H1 (cell line): ENCODE measurements around the gene SEMA3C. TPM values are rescaled to one million over a fixed set of nuclear protein-coding genes. Genes with fewer than 3 reads are reported as not detected.

ENCODE experiments used
- CTCF ChIA-PET: fragments of 300-600 bp; sonication (Branson Sonifier 250); formaldehyde crosslinking; loops from one replicate; lab custom pipeline; 2021; ENCODE audit not compliant: partially characterized antibody; lab: Charles Lee
- POLR2A ChIA-PET: fragments of 300-600 bp; sonication (Branson Sonifier 250); formaldehyde crosslinking; loops from one replicate; lab custom pipeline; 2021; ENCODE audit warnings: inconsistent platforms; ENCODE audit not compliant: partially characterized antibody; lab: Charles Lee
- DNase-seq, 2 experiments: peaks; one replicate each; pipeline versions ENCODE4 v3.0.0 to v3.0.0-alpha.2; 2010 to 2022; ENCODE audit warnings: low spot score in 2 of 2, low read depth in 1 of 2, mixed read lengths in 1 of 2
- FAIRE-seq: peaks from 2 replicates; lab custom pipeline; 2011; peaks lifted over from hg19 to GRCh38; lab: Jason Lieb, UNC
- H2AFZ ChIP-seq: 2 replicates; pipeline ENCODE4 v1.8.1; 2012; ENCODE audit warnings: low read length, inconsistent platforms
- H2AK5ac ChIP-seq: 2 replicates; pipeline ENCODE4 v1.6.1; 2013; ENCODE audit warnings: low read depth, low read length
- H2BK120ac ChIP-seq: replicated peaks from 2 replicates; pipeline ENCODE3; 2013; ENCODE audit warnings: low read depth, low read length, inconsistent platforms
- H2BK12ac ChIP-seq: 2 replicates; pipeline ENCODE4 v1.6.1; 2013; ENCODE audit warnings: low read depth, low read length
- H2BK15ac ChIP-seq: 2 replicates; pipeline ENCODE4 v1.6.1; 2013; ENCODE audit warnings: low read length
- H2BK20ac ChIP-seq: 2 replicates; pipeline ENCODE4 v1.6.1; 2013; ENCODE audit warnings: low read length
- H2BK5ac ChIP-seq: 2 replicates; pipeline ENCODE4 v1.6.1; 2013; ENCODE audit warnings: low read depth, low read length
- H3K14ac ChIP-seq: 2 replicates; pipeline ENCODE4 v1.6.1; 2013; ENCODE audit warnings: inconsistent platforms; ENCODE audit not compliant: insufficient read length
- H3K18ac ChIP-seq: 2 replicates; pipeline ENCODE4 v1.6.1; 2013; ENCODE audit warnings: low read length; ENCODE audit errors: extremely low read depth
- H3K23ac ChIP-seq: 2 replicates; pipeline ENCODE4 v1.6.1; 2013; ENCODE audit warnings: inconsistent platforms; ENCODE audit not compliant: insufficient read length
- H3K23me2 ChIP-seq: 2 replicates; pipeline ENCODE4 v1.6.1; 2013; ENCODE audit warnings: low read depth, low read length
- H3K27ac ChIP-seq: 2 replicates; pipeline ENCODE4 v1.6.1; 2011; ENCODE audit warnings: low read depth, low read length, inconsistent platforms
- H3K27me3 ChIP-seq, 4 experiments: replicated peaks in 1 of 4; 1 replicate in 1 of 4; 2 replicates in 3 of 4; pipeline versions ENCODE4 v1.6.1 to v1.8.1; 2011 to 2013; ENCODE audit warnings: low read length in 3 of 4, mild to moderate bottlenecking in 3 of 4, inconsistent platforms in 2 of 4, mixed read lengths in 2 of 4, moderate library complexity in 1 of 4; ENCODE audit not compliant: control insufficient read depth in 3 of 4, insufficient read depth in 3 of 4; ENCODE audit errors: extremely low read depth in 1 of 4
- H3K36me3 ChIP-seq, 4 experiments: 2 replicates each; pipeline versions ENCODE4 v1.6.1 to v1.8.1; 2011 to 2013; ENCODE audit warnings: mild to moderate bottlenecking in 4 of 4, low read length in 3 of 4, moderate library complexity in 2 of 4, control low read depth in 1 of 4, inconsistent platforms in 1 of 4; ENCODE audit not compliant: insufficient read depth in 4 of 4, control insufficient read depth in 2 of 4
- H3K4ac ChIP-seq: replicated peaks from 2 replicates; pipeline ENCODE3; 2013; ENCODE audit warnings: low read length, low read depth, mixed read lengths, inconsistent platforms; ENCODE audit not compliant: insufficient read length
- H3K4me1 ChIP-seq, 4 experiments: replicated peaks in 1 of 4; 1 replicate in 1 of 4; 2 replicates in 3 of 4; pipeline versions ENCODE4 v1.6.1 to v1.8.1; 2011 to 2013; ENCODE audit warnings: low read length in 3 of 4, inconsistent platforms in 2 of 4, mixed read lengths in 1 of 4; ENCODE audit not compliant: insufficient read depth in 4 of 4, control insufficient read depth in 3 of 4
- H3K4me2 ChIP-seq, 2 experiments: 2 replicates each; pipeline versions ENCODE4 v1.6.1 to v1.8.1; 2011 to 2013; ENCODE audit warnings: low read depth in 2 of 2, low read length in 2 of 2, control low read depth in 1 of 2, inconsistent platforms in 1 of 2, mild to moderate bottlenecking in 1 of 2; ENCODE audit not compliant: insufficient read depth in 1 of 2
- H3K4me3 ChIP-seq, 4 experiments: fragments of 200-600, 300-600 bp in 1 of 4; sonication (generic), shearing (Covaris generic), sonication (Bioruptor Twin) in 1 of 4; 2 replicates each; pipeline versions ENCODE4 v1.5.1 to v1.8.1; 2011 to 2016; ENCODE audit warnings: low read length in 4 of 4, low read depth in 3 of 4, control low read depth in 2 of 4, inconsistent platforms in 2 of 4, mild to moderate bottlenecking in 2 of 4, mixed read lengths in 1 of 4, moderate library complexity in 1 of 4; ENCODE audit not compliant: insufficient read depth in 2 of 4; ENCODE audit errors: extremely low read depth in 1 of 4
- H3K56ac ChIP-seq: replicated peaks from 2 replicates; pipeline ENCODE3; 2013; ENCODE audit warnings: low read depth, mild to moderate bottlenecking, mixed read lengths, low read length, inconsistent platforms; ENCODE audit not compliant: insufficient read length
- H3K79me1 ChIP-seq: 2 replicates; pipeline ENCODE4 v1.6.1; 2013; ENCODE audit warnings: low read depth, low read length, control low read depth
- H3K79me2 ChIP-seq, 2 experiments: 2 replicates each; pipeline versions ENCODE4 v1.6.1 to v1.8.1; 2012 to 2013; ENCODE audit warnings: low read length in 2 of 2, mild to moderate bottlenecking in 2 of 2, inconsistent platforms in 1 of 2; ENCODE audit not compliant: insufficient read depth in 2 of 2, control insufficient read depth in 1 of 2
- H3K9ac ChIP-seq, 4 experiments: replicated peaks in 1 of 4; 1 replicate in 1 of 4; 2 replicates in 3 of 4; pipeline versions ENCODE4 v1.6.1 to v1.8.1; 2011 to 2013; ENCODE audit warnings: low read depth in 3 of 4, low read length in 3 of 4, control low read depth in 2 of 4, mild to moderate bottlenecking in 2 of 4, moderate library complexity in 2 of 4, inconsistent platforms in 1 of 4; ENCODE audit errors: extremely low read depth in 1 of 4
- H3K9me3 ChIP-seq, 2 experiments: 2 replicates each; pipeline versions ENCODE4 v1.6.1 to v1.8.1; 2012 to 2013; ENCODE audit warnings: mild to moderate bottlenecking in 2 of 2, moderate library complexity in 2 of 2, control low read depth in 1 of 2, inconsistent platforms in 1 of 2, low read depth in 1 of 2, low read length in 1 of 2, mixed read lengths in 1 of 2; ENCODE audit not compliant: insufficient read depth in 2 of 2
- H4K20me1 ChIP-seq, 2 experiments: replicated peaks in 1 of 2; 2 replicates each; pipeline versions ENCODE3 to v1.8.1; 2011 to 2013; ENCODE audit warnings: inconsistent platforms in 2 of 2, low read length in 2 of 2, mild to moderate bottlenecking in 1 of 2; ENCODE audit not compliant: insufficient read depth in 2 of 2, control insufficient read depth in 1 of 2
- H4K5ac ChIP-seq: 2 replicates; pipeline ENCODE4 v1.6.1; 2013; ENCODE audit warnings: low read length, low read depth, mixed read lengths, inconsistent platforms; ENCODE audit not compliant: insufficient read length
- H4K8ac ChIP-seq: 2 replicates; pipeline ENCODE4 v1.8.0; 2013; ENCODE audit warnings: mild to moderate bottlenecking, moderate library complexity, low read length, inconsistent platforms; ENCODE audit not compliant: insufficient read depth; ENCODE audit errors: extremely low read depth
- H4K91ac ChIP-seq: replicated peaks from 2 replicates; pipeline ENCODE3; 2013; ENCODE audit warnings: low read length, mixed read lengths, inconsistent platforms; ENCODE audit not compliant: insufficient read length
- ASH2L ChIP-seq: fragments of 200-600, 300-600 bp; sonication (generic); IDR thresholded peaks from one replicate; pipeline ENCODE4 v1.7.1; 2017; ENCODE audit warnings: low read length
- BRCA1 ChIP-seq: IDR thresholded peaks from 2 replicates; pipeline ENCODE4 v1.6.1; 2012; ENCODE audit warnings: low read depth, low read length, improper control_type of control experiment
- EZH2 ChIP-seq: fragments of 200-600 bp; sonication (generic); IDR thresholded peaks from 2 replicates; pipeline ENCODE4 v1.7.1; 2012; ENCODE audit warnings: low read depth, mild to moderate bottlenecking, moderate library complexity, low read length, inconsistent platforms; ENCODE audit not compliant: severe bottlenecking
- FOSL1 ChIP-seq: IDR thresholded peaks from 2 replicates; pipeline ENCODE4 v1.6.1; 2011; ENCODE audit warnings: mild to moderate bottlenecking, low read depth, low read length, moderate library complexity; ENCODE audit not compliant: insufficient read depth
- GTF2F1 ChIP-seq: IDR thresholded peaks from 2 replicates; pipeline ENCODE4 v1.6.1; 2012; ENCODE audit warnings: low read depth, low read length, improper control_type of control experiment, borderline replicate concordance
- HDAC6 ChIP-seq: IDR thresholded peaks from one replicate; pipeline ENCODE4 v1.7.1; 2012; ENCODE audit warnings: low read depth, mild to moderate bottlenecking, inconsistent platforms, low read length, moderate library complexity
- KDM5A ChIP-seq: fragments of 200-600 bp; IDR thresholded peaks from 2 replicates; pipeline ENCODE4 v1.7.1; 2012; ENCODE audit warnings: mild to moderate bottlenecking, low read length, inconsistent platforms, mixed read lengths
- SIX5 ChIP-seq: IDR thresholded peaks from 2 replicates; pipeline ENCODE4 v1.6.1; 2011; ENCODE audit warnings: mild to moderate bottlenecking, low read depth, low read length
- SP4 ChIP-seq: IDR thresholded peaks from 2 replicates; pipeline ENCODE4 v1.6.1; 2012; ENCODE audit warnings: low read length, inconsistent platforms
- SRF ChIP-seq: IDR thresholded peaks from 2 replicates; pipeline ENCODE4 v1.6.1; 2011; ENCODE audit warnings: mild to moderate bottlenecking, low read depth, low read length, moderate library complexity
- TAF7 ChIP-seq: optimal IDR thresholded peaks from 2 replicates; pipeline ENCODE3; 2011; ENCODE audit warnings: low read depth, mild to moderate bottlenecking, inconsistent platforms, low read length, moderate library complexity, borderline replicate concordance
- TEAD4 ChIP-seq: IDR thresholded peaks from 2 replicates; pipeline ENCODE4 v1.6.1; 2012; ENCODE audit warnings: low read depth, low read length, inconsistent platforms, mixed read lengths
- ZNF274 ChIP-seq: IDR thresholded peaks from 2 replicates; pipeline ENCODE4 v1.7.0; 2012; ENCODE audit warnings: low read length, borderline replicate concordance; ENCODE audit errors: extremely low read depth
- WGBS, 2 experiments: shearing (Covaris generic) in 1 of 2; methylation state at CpG; one replicate each; pipeline versions ENCODE4 v1.1.6 to v1.1.7; 2013 to 2015; ENCODE audit warnings: low lambda C conversion rate in 2 of 2, mixed read lengths in 2 of 2, inconsistent platforms in 1 of 2, low coverage in 1 of 2, missing lambda C conversion rate in 1 of 2; ENCODE audit not compliant: insufficient replicate concordance in 2 of 2, insufficient coverage in 1 of 2, insufficient read length in 1 of 2; ENCODE audit errors: extremely low coverage in 1 of 2, missing lambda C conversion rate in 1 of 2; 5-methylcytosine and 5-hydroxymethylcytosine counted together
- polyA plus RNA-seq, 7 experiments: library from polyadenylated mRNA; depleted of rRNA in 3 of 7; stranded (reverse) in 5 of 7; unstranded in 2 of 7; fragments of >200 nt in 5 of 7; fragments of 200-250 nt in 2 of 7; gene quantifications; 1 replicate in 5 of 7; 2 replicates in 1 of 7; 4 replicates in 1 of 7; pipeline versions ENCODE4 v1.2.1 to v1.2.3, GENCODE V29; 2011 to 2013; ENCODE audit warnings: missing spikeins in 2 of 7, mixed read lengths in 2 of 7
- total RNA-seq: library from RNA; stranded (reverse); fragmentation: NEBNext Ultra II Directional; extraction: Animal tissue kit (Norgen Biotek cat#: 25700); gene quantifications from 2 replicates; pipeline ENCODE4 v1.2.1, GENCODE V29; 2021

SEMA3C gene
- total and polyA plus RNA-seq, 2 of the 8 experiments (the other 6 are each of a cell fraction or from before 2014, with no cell fraction given) = 0.15 to 1.4 TPM

- no peak overlapping the region for H3K23ac ChIP-seq
- H4K91ac ChIP-seq = no peak overlapping the region
- H4K20me1 ChIP-seq = no peaks in the 10 kb centered on the region
- H2BK20ac ChIP-seq = no peak overlapping the region
- no peak overlapping the region for H2AK5ac ChIP-seq
- H4K5ac ChIP-seq = no peak overlapping the region
- H2BK12ac ChIP-seq = no peak overlapping the region
- no peaks in the 10 kb centered on the region for H3K79me1 ChIP-seq
- H3K56ac ChIP-seq = no peak overlapping the region
- no peak overlapping the region for H2BK120ac ChIP-seq
- no peak for DNase-seq
- no peaks in the 10 kb centered on the region for H3K23me2 ChIP-seq
- H3K4ac ChIP-seq = no peak overlapping the region
- H3K36me3 ChIP-seq = no peaks in the 10 kb centered on the region
- no peak overlapping the region for H2BK15ac ChIP-seq
- 94% methylated on average over 3 of the region's 3 CpGs; no CpG with 5 or more reads in 1 of the 2 experiments for WGBS, 2 experiments
- no peak overlapping the region for H3K4me3 ChIP-seq
- POLR2A ChIA-PET = no interaction called here
- H3K4me1 ChIP-seq = peaks cover 0 to 3% (median 0%) of the 10 kb centered on the region in 4 experiments; a peak in 1 of 7 replicates
- no peaks in the 10 kb centered on the region for H3K9me3 ChIP-seq
- H2BK5ac ChIP-seq = no peak overlapping the region
- no peak overlapping the region for H3K4me2 ChIP-seq
- no peak overlapping the region for H3K18ac ChIP-seq
- no peaks in the 10 kb centered on the region for H3K79me2 ChIP-seq
- no peaks in the 10 kb centered on the region for H3K27me3 ChIP-seq
- H3K27ac ChIP-seq = no peak overlapping the region
- no peak overlapping the region for H3K9ac ChIP-seq
- no peak overlapping the region for H2AFZ ChIP-seq
- no peak for FAIRE-seq
- CTCF ChIA-PET = no interaction called here
- no peak overlapping the region for H3K14ac ChIP-seq
- H4K8ac ChIP-seq = no peak overlapping the region
- no peak for TF ChIP-seq HDAC6
- TF ChIP-seq TEAD4 = no peak
- TF ChIP-seq FOSL1 = no peak
- no peak for TF ChIP-seq SP4
- no peak for TF ChIP-seq ZNF274
- no peak for TF ChIP-seq SIX5
- no peak for TF ChIP-seq BRCA1
- TF ChIP-seq ASH2L = no peak
- TF ChIP-seq KDM5A = no peak
- TF ChIP-seq GTF2F1 = no peak
- no peak for TF ChIP-seq SRF
- TF ChIP-seq EZH2 = no peak
- TF ChIP-seq TAF7 = no peak
Observed at GRCh38 chr7:80837345-80837744, 81.5 kb downstream of the SEMA3C start.
